Measurements from ENCODE around the gene BPIFB3. TPM values are rescaled to one million over a fixed set of nuclear protein-coding genes. Genes with fewer than 3 reads are reported as not detected.
"Not testable (repeated sequence)": the region's sequence is repeated elsewhere in the genome, so short reads cannot be mapped to it uniquely, and the experiment has no call there.

BPIFB3 gene
- total RNA-seq, 1 donor from 2014 or later = not detected

- H3K27me3 ChIP-seq = no peaks in the 10 kb centered on the region
These were observed 51.7 kb downstream of the BPIFB3 start for GRCh38 chr20:33105316-33105924.

GRCh38 chr20:33106058-33106620 is 52.4 kb downstream of the BPIFB3 start:
- DNase-seq (ENCODE audit: extremely low spot score in 2 of 2); H3K4me1 ChIP-seq; H3K9me3 ChIP-seq; H3K27me3 ChIP-seq; intact Hi-C loops (cut with DNase I); H3K27ac ChIP-seq; H3K4me3 ChIP-seq; H3K36me3 ChIP-seq: not testable (repeated sequence)

More at GRCh38 chr20:33105316-33105924, 51.7 kb downstream of the BPIFB3 start:
- no peak for DNase-seq (ENCODE audit: extremely low spot score in 2 of 2)
- intact Hi-C loops (cut with DNase I) = no loop called here
- H3K4me3 ChIP-seq = no peak overlapping the region
- no peaks in the 10 kb centered on the region for H3K36me3 ChIP-seq
- H3K27ac ChIP-seq = no peak overlapping the region
- no peak for TF ChIP-seq POLR2AphosphoS5 (IDR thresholded peaks at IDR 0.05; ENCODE audit: insufficient read depth in 1 of 2, low read depth in 1 of 2)
- TF ChIP-seq POLR2A (IDR thresholded peaks at IDR 0.05) = no peak
- TF ChIP-seq CTCF (IDR thresholded peaks at IDR 0.05) = no peak
- H3K4me1 ChIP-seq = no peaks in the 10 kb centered on the region
- no peaks in the 10 kb centered on the region for H3K9me3 ChIP-seq

GRCh38 chr20:33108661-33109060 is 55.0 kb downstream of the BPIFB3 start:
- TF ChIP-seq CTCF (IDR thresholded peaks at IDR 0.05) (no peak), POLR2A (IDR thresholded peaks at IDR 0.05) (no peak)
- DNase-seq (ENCODE audit: extremely low spot score in 2 of 2) = no peak
- Histone ChIP-seq H3K27ac (no peak overlapping the region), H3K9me3 (no peaks in the 10 kb centered on the region), H3K27me3 (no peaks in the 10 kb centered on the region), H3K4me1 (no peaks in the 10 kb centered on the region), H3K36me3 (no peaks in the 10 kb centered on the region), H3K4me3 (no peak overlapping the region)
- intact Hi-C loops (cut with DNase I) = no loop called here

- intact Hi-C loops (cut with DNase I) = no loop called here
- no peak overlapping the region for H3K27ac ChIP-seq
- no peak for TF ChIP-seq POLR2A (IDR thresholded peaks at IDR 0.05)
- no peak for TF ChIP-seq POLR2AphosphoS5 (IDR thresholded peaks at IDR 0.05; ENCODE audit: insufficient read depth in 1 of 2, low read depth in 1 of 2)
- TF ChIP-seq CTCF (IDR thresholded peaks at IDR 0.05) = no peak
- no peaks in the 10 kb centered on the region for H3K36me3 ChIP-seq
- no peak for DNase-seq (ENCODE audit: extremely low spot score in 2 of 2)
- H3K4me1 ChIP-seq = no peaks in the 10 kb centered on the region
- H3K27me3 ChIP-seq = no peaks in the 10 kb centered on the region
- no peak overlapping the region for H3K4me3 ChIP-seq
- no peaks in the 10 kb centered on the region for H3K9me3 ChIP-seq
These were observed 56.6 kb downstream of the BPIFB3 start for GRCh38 chr20:33110147-33110825.

- no peak for TF ChIP-seq POLR2A (IDR thresholded peaks at IDR 0.05)
- TF ChIP-seq POLR2AphosphoS5 (IDR thresholded peaks at IDR 0.05; ENCODE audit: insufficient read depth in 1 of 2, low read depth in 1 of 2) = no peak
- no peak for TF ChIP-seq CTCF (IDR thresholded peaks at IDR 0.05)
- intact Hi-C loops (cut with DNase I) = no loop called here
- DNase-seq (ENCODE audit: extremely low spot score in 2 of 2) = no peak
- Histone ChIP-seq H3K4me1 (no peaks in the 10 kb centered on the region), H3K9me3 (no peaks in the 10 kb centered on the region), H3K4me3 (no peak overlapping the region), H3K36me3 (no peaks in the 10 kb centered on the region), H3K27me3 (no peaks in the 10 kb centered on the region), H3K27ac (no peak overlapping the region)
These were observed 57.6 kb downstream of the BPIFB3 start for GRCh38 chr20:33111306-33111705.

Measured in vagina (tissue), 2 donors.